Transverse colon (tissue), 3 donors: Measurements from ENCODE around the gene PES1.
"Not testable (repeated sequence)": the region's sequence is repeated elsewhere in the genome, so short reads cannot be mapped to it uniquely, and the experiment has no call there.

Experiments
- EP300 ChIP-seq: sonication (generic); formaldehyde crosslinking; IDR thresholded peaks from one replicate; pipeline ENCODE4 v1.6.1; 2017; ENCODE audit warnings: antibody characterized with exemption, low read depth
- POLR2A ChIP-seq: fragments of 450-650 bp; IDR thresholded peaks from one replicate; pipeline ENCODE4 v1.6.1; 2016; ENCODE audit warnings: antibody characterized with exemption, mild to moderate bottlenecking, moderate library complexity
- TF ChIP-seq, protein P1 (sequence below), 5 experiments: fragments of 200-600 bp in 3 of 5; fragments of 450-650 bp in 2 of 5; sonication (generic) in 3 of 5; IDR thresholded peaks; 1 replicate in 2 of 5; 2 replicates in 3 of 5; pipeline ENCODE4 v1.5.1; 2016 to 2017; ENCODE audit warnings: antibody characterized with exemption in 5 of 5, inconsistent platforms in 3 of 5, mild to moderate bottlenecking in 2 of 5, moderate library complexity in 1 of 5

DNA sequence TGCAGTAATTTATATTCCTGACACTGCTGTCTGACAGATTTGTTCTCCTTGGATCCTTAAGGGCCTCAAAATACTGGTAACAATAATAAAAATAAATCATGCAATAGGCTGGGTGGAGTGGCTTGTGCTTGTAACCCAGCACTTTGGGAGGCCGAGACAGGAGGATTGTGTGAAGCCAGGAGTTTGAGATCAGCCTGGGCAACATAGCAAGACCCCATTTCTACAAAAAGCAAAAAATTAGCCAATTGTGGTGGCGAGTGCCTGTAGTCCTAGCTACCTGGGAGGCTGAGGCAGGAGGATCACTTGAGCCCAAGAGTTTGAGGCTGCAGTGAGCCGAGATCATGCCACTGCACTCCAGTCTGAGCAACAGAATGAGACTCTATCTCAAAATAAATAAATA is 39.9 kb downstream of the PES1 start:
- TF ChIP-seq, protein P1, sequence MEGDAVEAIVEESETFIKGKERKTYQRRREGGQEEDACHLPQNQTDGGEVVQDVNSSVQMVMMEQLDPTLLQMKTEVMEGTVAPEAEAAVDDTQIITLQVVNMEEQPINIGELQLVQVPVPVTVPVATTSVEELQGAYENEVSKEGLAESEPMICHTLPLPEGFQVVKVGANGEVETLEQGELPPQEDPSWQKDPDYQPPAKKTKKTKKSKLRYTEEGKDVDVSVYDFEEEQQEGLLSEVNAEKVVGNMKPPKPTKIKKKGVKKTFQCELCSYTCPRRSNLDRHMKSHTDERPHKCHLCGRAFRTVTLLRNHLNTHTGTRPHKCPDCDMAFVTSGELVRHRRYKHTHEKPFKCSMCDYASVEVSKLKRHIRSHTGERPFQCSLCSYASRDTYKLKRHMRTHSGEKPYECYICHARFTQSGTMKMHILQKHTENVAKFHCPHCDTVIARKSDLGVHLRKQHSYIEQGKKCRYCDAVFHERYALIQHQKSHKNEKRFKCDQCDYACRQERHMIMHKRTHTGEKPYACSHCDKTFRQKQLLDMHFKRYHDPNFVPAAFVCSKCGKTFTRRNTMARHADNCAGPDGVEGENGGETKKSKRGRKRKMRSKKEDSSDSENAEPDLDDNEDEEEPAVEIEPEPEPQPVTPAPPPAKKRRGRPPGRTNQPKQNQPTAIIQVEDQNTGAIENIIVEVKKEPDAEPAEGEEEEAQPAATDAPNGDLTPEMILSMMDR (IDR thresholded peaks at IDR 0.05), result not testable (repeated sequence)
- TF ChIP-seq POLR2A, EP300: not testable (repeated sequence)
